ENCODE measurements around the gene TSKU.

The TSKU gene

DNA sequence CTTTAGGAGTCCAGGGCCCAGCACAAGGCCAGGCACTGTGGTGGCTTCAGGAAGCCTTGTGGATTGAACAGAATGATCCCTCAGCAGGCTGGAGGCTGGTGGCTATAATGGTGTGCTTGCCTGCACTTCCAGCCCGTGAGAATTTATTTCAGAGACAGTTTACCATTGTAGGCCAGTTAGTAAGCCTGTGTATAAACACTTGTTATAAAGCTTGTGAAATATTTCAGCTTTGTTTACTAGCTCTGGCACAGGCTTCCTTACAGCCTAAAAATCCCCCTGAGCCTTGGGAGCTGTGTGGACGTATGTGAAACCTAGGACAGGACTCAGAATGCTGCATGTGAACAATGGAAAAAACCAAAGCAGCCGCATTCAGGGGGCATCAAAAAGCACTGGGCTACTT lies 51.0 kb downstream of the TSKU start:
- no peaks in the 10 kb centered on the region for H3K36me3 ChIP-seq (ENCODE audit: insufficient read depth, low read length)
- H3K4me2 ChIP-seq (ENCODE audit: insufficient read depth, low read length): no peak overlapping the region
- H3K9ac ChIP-seq (ENCODE audit: low read depth, low read length): no peak overlapping the region
- H3K4me1 ChIP-seq (ENCODE audit: insufficient read depth, low read length): no peaks in the 10 kb centered on the region
- no peaks in the 10 kb centered on the region for H4K20me1 ChIP-seq (ENCODE audit: insufficient read depth, low read length)
- no peaks in the 10 kb centered on the region for H3K79me2 ChIP-seq (ENCODE audit: insufficient read depth, low read length)
- no peak overlapping the region for H3K27ac ChIP-seq (ENCODE audit: low read length)
- no peak for DNase-seq
- H2AFZ ChIP-seq (ENCODE audit: low read depth, low read length): no peak overlapping the region
- TF ChIP-seq EZH2 (IDR thresholded peaks at IDR 0.05; ENCODE audit: borderline replicate concordance, low read depth, low read length, severe bottlenecking): no peak
- TF ChIP-seq, protein P1, sequence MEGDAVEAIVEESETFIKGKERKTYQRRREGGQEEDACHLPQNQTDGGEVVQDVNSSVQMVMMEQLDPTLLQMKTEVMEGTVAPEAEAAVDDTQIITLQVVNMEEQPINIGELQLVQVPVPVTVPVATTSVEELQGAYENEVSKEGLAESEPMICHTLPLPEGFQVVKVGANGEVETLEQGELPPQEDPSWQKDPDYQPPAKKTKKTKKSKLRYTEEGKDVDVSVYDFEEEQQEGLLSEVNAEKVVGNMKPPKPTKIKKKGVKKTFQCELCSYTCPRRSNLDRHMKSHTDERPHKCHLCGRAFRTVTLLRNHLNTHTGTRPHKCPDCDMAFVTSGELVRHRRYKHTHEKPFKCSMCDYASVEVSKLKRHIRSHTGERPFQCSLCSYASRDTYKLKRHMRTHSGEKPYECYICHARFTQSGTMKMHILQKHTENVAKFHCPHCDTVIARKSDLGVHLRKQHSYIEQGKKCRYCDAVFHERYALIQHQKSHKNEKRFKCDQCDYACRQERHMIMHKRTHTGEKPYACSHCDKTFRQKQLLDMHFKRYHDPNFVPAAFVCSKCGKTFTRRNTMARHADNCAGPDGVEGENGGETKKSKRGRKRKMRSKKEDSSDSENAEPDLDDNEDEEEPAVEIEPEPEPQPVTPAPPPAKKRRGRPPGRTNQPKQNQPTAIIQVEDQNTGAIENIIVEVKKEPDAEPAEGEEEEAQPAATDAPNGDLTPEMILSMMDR (IDR thresholded peaks at IDR 0.05; ENCODE audit: borderline replicate concordance, extremely low read depth, low read length, poor library complexity, severe bottlenecking): no peak
- peaks cover 16% of the 10 kb centered on the region for H3K27me3 ChIP-seq (ENCODE audit: insufficient read depth, low read length, poor library complexity)
- H3K4me3 ChIP-seq (ENCODE audit: low read depth in 1 of 2, low read length in 2 of 2): no peak overlapping the region
- H3K9me3 ChIP-seq (ENCODE audit: insufficient read depth, low read length, severe bottlenecking): no peaks in the 10 kb centered on the region
- no peak for ATAC-seq (ENCODE audit: insufficient read depth, low read depth)

GRCh38 chr11:76835036-76835435 lies 51.9 kb downstream of the TSKU start:
- Histone ChIP-seq H3K9me3 (ENCODE audit: insufficient read depth, low read length, severe bottlenecking) (no peaks in the 10 kb centered on the region), H3K4me3 (ENCODE audit: low read depth in 1 of 2, low read length in 2 of 2) (no peak overlapping the region), H3K4me2 (ENCODE audit: insufficient read depth, low read length) (no peak overlapping the region), H3K79me2 (ENCODE audit: insufficient read depth, low read length) (no peaks in the 10 kb centered on the region), H3K9ac (ENCODE audit: low read depth, low read length) (no peak overlapping the region), H3K36me3 (ENCODE audit: insufficient read depth, low read length) (no peaks in the 10 kb centered on the region), H3K4me1 (ENCODE audit: insufficient read depth, low read length) (no peaks in the 10 kb centered on the region), H3K27ac (ENCODE audit: low read length) (no peak overlapping the region), H4K20me1 (ENCODE audit: insufficient read depth, low read length) (no peaks in the 10 kb centered on the region), H3K27me3 (ENCODE audit: insufficient read depth, low read length, poor library complexity) (peaks cover 17% of the 10 kb centered on the region), H2AFZ (ENCODE audit: low read depth, low read length) (no peak overlapping the region)
- no peak for DNase-seq
- no peak for TF ChIP-seq EZH2 (IDR thresholded peaks at IDR 0.05; ENCODE audit: borderline replicate concordance, low read depth, low read length, severe bottlenecking)
- ATAC-seq (ENCODE audit: insufficient read depth, low read depth): no peak

DNA sequence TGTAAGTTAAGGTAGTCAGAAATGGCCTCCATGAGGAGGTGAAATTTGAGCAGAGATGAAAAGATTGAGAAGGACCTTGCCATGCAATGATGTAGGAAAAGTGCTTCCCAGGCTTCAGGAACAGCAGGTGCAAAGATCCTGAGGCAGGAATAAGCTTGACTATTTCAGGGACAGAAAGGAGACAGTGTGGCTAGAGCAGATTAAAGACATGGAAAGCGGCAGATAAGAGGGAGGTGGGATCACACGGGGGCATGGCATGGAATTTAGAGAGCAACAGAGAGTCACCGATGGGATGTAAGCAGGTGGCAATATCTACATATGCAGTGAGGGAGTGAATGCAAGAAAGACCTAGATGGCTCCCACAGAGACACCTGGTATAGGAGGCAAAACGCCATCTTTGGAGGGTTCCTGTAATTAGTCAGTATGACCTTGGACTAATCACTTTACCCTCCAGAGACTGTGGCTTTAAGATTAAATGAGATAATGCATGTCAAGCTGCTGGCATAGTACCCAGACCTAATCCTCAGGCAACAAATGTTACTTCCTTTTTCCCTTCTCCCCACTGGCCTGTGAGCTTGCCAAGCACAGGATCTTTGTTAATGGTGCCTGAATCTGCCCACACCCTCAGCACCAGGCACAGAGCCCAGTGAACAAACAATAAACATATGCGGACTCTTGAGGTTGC lies 52.9 kb downstream of the TSKU start:
- H3K27me3 ChIP-seq (ENCODE audit: insufficient read depth, low read length, poor library complexity): peaks cover 20% of the 10 kb centered on the region
- no peak overlapping the region for H2AFZ ChIP-seq (ENCODE audit: low read depth, low read length)
- no peaks in the 10 kb centered on the region for H3K79me2 ChIP-seq (ENCODE audit: insufficient read depth, low read length)
- no peak for ATAC-seq (ENCODE audit: insufficient read depth, low read depth)
- no peak overlapping the region for H3K27ac ChIP-seq (ENCODE audit: low read length)
- H3K4me3 ChIP-seq (ENCODE audit: low read depth in 1 of 2, low read length in 2 of 2): no peak overlapping the region
- no peak overlapping the region for H3K9ac ChIP-seq (ENCODE audit: low read depth, low read length)
- no peaks in the 10 kb centered on the region for H3K9me3 ChIP-seq (ENCODE audit: insufficient read depth, low read length, severe bottlenecking)
- H3K36me3 ChIP-seq (ENCODE audit: insufficient read depth, low read length): no peaks in the 10 kb centered on the region
- no peak for DNase-seq
- no peak for TF ChIP-seq EZH2 (IDR thresholded peaks at IDR 0.05; ENCODE audit: borderline replicate concordance, low read depth, low read length, severe bottlenecking)
- TF ChIP-seq, protein P1 (IDR thresholded peaks at IDR 0.05; ENCODE audit: borderline replicate concordance, extremely low read depth, low read length, poor library complexity, severe bottlenecking): no peak
- H3K4me1 ChIP-seq (ENCODE audit: insufficient read depth, low read length): no peaks in the 10 kb centered on the region
- no peaks in the 10 kb centered on the region for H4K20me1 ChIP-seq (ENCODE audit: insufficient read depth, low read length)
- no peak overlapping the region for H3K4me2 ChIP-seq (ENCODE audit: insufficient read depth, low read length)

DNA sequence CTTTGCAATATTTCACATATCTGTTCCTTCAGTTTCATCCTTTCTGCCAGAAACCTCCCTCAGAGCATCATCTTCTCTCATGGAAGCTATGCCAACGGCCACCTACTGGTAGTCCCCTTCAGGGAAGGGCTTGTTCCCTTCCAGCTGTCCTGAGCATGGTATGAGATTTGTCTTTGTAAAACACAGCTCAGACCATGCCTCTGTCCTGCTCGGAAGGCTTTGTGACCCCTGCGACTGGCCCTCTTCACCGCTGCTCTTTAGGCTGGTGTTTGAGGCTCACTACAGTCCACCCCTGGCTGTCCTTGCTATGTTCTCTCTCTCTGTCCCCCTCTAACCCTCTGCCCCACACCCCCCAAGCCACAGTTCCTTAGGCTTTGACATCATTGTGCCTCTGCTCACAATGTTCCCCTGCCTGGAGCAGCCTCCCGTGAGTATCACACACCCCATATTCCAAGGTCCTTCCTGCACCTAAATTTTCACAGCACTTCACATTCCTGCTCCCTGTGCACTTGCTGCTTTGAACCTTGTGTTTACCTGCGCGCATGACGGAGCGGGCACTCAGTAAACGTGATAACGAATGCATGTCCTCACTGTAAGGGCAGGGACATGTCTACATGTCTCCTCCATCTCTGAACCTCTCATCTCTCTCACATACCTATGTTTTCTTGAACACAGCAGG lies 53.6 kb downstream of the TSKU start:
- H3K9me3 ChIP-seq (ENCODE audit: insufficient read depth, low read length, severe bottlenecking): no peaks in the 10 kb centered on the region
- no peak overlapping the region for H3K27ac ChIP-seq (ENCODE audit: low read length)
- no peaks in the 10 kb centered on the region for H3K36me3 ChIP-seq (ENCODE audit: insufficient read depth, low read length)
- H3K4me1 ChIP-seq (ENCODE audit: insufficient read depth, low read length): no peaks in the 10 kb centered on the region
- no peak overlapping the region for H3K4me2 ChIP-seq (ENCODE audit: insufficient read depth, low read length)
- no peaks in the 10 kb centered on the region for H3K79me2 ChIP-seq (ENCODE audit: insufficient read depth, low read length)
- no peak overlapping the region for H3K9ac ChIP-seq (ENCODE audit: low read depth, low read length)
- H4K20me1 ChIP-seq (ENCODE audit: insufficient read depth, low read length): no peaks in the 10 kb centered on the region
- H3K27me3 ChIP-seq (ENCODE audit: insufficient read depth, low read length, poor library complexity): peaks cover 20% of the 10 kb centered on the region
- ATAC-seq (ENCODE audit: insufficient read depth, low read depth) (no peak), DNase-seq (no peak)
- TF ChIP-seq, protein P1 (IDR thresholded peaks at IDR 0.05; ENCODE audit: borderline replicate concordance, extremely low read depth, low read length, poor library complexity, severe bottlenecking): no peak
- TF ChIP-seq EZH2 (IDR thresholded peaks at IDR 0.05; ENCODE audit: borderline replicate concordance, low read depth, low read length, severe bottlenecking): no peak
- H2AFZ ChIP-seq (ENCODE audit: low read depth, low read length): no peak overlapping the region
- no peak overlapping the region for H3K4me3 ChIP-seq (ENCODE audit: low read depth in 1 of 2, low read length in 2 of 2)
